Measurements from ENCODE around the gene RNF125.

The RNF125 gene

GRCh38 chr18:32091724-32092421 is 73.2 kb downstream of the RNF125 start, which contains the start of gene RNF138:
Gene RNF138 (plus strand): TSS chr18:32091874. CDS start chr18:32092777, 903 bp downstream.
- peak; percentile 83 to 85 for DNase-seq

- DNase-seq, result peak; percentile 99 to 100
Observed at GRCh38 chr18:32092422-32093101, 73.9 kb downstream of the RNF125 start.

GRCh38 chr18:32093102-32093511 is 74.5 kb downstream of the RNF125 start:
- DNase-seq, result peak; percentile 17 to 21

- no peak for DNase-seq
Observed at GRCh38 chr18:32093523-32093922, 74.9 kb downstream of the RNF125 start.

GRCh38 chr18:32095192-32095899 is 76.7 kb downstream of the RNF125 start:
- DNase-seq, result no peak

- no peak for DNase-seq
Observed at GRCh38 chr18:32095900-32096229, 77.2 kb downstream of the RNF125 start.

GRCh38 chr18:32096946-32097345 is 78.3 kb downstream of the RNF125 start:
- no peak for DNase-seq

- no peak for DNase-seq
Observed at GRCh38 chr18:32104516-32104915, 85.9 kb downstream of the RNF125 start.

- no peak for DNase-seq
Observed at GRCh38 chr18:32110005-32110404, 91.4 kb downstream of the RNF125 start.

GRCh38 chr18:32111706-32112105 is 93.1 kb downstream of the RNF125 start:
- DNase-seq, result no peak

- DNase-seq, result no peak
Observed at GRCh38 chr18:32112826-32113225, 94.2 kb downstream of the RNF125 start.

GRCh38 chr18:32114293-32114942 is 95.8 kb downstream of the RNF125 start:
- DNase-seq, result no peak

GRCh38 chr18:32122039-32122438 is 103.4 kb downstream of the RNF125 start:
- DNase-seq, result no peak

Measured in stimulated activated CD4-positive, alpha-beta T cell treated with anti-CD3 and anti-CD28 coated beads, Interleukin-4, amount 100 ng/mL, for 4 hours (primary cell).